EH (cell line): ENCODE measurements around the gene KCNH1.

Experiments used
- DNase-seq: peaks from one replicate; pipeline ENCODE4 v3.0.0-alpha.2; 2015; ENCODE audit warnings: low read depth

The KCNH1 gene

DNA sequence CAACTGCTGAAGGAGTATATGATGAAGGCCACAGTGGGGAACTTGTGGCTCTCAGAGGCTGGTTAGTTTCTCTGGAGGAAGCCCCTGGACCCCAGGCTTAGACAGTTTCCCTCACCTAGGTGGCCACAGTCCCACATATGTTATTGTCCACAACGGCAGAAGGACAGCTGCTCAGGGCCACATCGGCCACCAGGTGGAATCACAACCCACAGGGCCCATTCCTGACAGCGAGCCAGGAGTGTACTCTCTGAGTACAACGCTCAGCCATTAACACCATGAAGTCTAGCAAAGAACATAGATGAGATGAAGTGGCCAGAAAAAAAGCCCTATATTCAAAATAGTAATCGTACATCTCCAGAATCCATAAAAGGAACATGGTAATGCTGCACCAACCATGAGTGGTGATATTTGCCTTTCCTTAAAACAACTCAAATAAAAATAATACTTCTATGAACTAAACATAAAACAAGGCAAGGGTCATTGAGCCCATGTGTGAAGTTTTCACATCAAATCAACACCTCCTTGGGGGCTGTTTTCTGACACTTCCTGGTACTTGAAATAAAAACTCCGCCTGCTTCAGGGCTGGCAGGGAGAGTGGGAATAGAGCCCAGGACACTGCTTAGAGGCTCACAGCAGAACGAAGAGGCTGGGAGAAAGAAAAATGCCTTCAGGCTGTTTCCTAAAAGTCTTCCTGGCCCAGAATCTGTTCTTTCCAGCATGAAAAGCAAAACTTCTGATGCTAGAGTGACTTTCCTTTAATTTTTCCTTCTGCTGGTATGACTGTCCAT is 421.9 kb downstream of the KCNH1 start:
- no peak for DNase-seq

- peak; percentile 8 for DNase-seq
These were observed 424.2 kb downstream of the KCNH1 start for GRCh38 chr1:210709701-210710100.

DNA sequence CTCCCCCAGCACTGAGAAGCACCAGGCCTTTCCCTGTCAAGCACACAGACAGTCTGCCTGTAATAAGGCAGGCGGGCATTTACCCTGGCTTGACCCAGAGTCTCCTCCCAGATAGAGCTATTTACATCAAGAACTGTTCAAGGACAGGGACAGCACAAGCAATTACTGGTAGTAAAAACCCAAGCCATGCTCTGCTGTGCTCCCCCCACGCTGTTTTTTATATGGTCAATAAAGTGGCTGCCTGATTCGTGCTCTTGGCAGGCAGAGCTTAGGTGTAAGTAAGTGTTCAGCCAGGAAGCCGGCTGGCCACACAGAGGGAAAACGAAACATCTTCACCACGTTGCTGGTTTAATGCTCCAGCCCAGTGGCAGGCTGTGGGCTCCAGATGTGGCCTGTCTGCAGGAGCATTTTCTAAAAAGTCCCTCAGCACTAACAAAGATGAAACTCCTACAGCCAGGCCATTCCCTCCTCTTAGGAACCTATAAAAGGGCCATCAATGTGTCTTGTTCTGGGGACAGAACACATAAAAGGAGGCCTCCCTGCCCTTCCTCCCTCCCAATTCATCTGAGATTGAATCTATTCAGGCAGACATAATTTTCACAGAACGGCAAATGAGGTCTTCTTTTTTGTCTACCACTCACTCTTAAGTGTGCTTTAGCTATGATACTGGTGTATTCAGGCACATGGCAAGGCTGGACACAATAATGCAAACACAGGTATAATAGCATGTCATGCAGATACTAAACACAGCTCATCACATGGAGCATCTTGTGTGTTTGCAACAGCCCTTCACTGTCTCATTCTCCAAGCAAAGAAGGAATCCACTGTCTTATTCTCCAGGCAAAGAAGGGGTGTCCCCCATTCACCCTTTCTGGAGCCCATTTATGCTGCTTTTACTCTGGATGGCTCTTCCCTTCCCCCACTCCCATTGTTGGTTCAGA is 426.4 kb downstream of the KCNH1 start:
- peak; percentile 1 for DNase-seq

DNA sequence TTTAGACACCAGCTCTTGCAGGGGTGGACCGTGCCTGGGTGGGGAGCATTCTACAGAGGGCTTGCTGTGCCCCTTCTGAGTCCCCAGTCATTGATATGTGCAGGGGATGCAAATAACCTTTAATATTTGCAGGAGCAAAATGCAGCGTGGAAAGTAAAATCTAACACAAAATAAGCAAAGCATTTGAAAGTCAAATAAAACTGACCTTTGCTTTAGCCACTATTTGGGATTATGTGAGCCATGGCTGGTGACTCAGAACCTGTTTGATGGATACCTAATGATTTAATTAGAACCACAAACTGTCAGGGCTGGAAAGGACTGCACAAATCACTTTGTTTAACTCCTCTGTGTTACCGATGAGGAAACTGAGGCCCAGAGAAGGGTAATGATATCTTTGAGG is 427.7 kb downstream of the KCNH1 start:
- no peak for DNase-seq

DNA sequence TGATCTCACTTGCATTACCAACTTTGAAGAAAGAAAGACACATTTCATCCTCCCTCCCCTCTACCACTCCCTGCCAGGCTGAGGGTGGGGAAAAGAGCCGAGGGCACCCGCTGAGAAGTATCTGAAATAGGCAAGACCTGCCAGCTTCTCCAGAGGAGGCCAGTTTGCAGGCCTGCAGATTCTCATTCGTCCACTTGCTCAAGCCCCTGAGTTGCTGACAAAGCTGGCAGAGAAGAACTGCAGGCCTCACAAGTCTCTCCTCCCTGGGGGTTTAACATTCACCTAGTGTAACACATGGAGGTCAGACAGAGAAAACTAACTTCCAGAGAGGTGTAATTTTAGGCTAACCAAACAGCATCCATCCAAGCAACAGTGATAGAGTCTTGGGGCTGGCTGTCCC is 428.9 kb downstream of the KCNH1 start:
- DNase-seq = no peak

DNA sequence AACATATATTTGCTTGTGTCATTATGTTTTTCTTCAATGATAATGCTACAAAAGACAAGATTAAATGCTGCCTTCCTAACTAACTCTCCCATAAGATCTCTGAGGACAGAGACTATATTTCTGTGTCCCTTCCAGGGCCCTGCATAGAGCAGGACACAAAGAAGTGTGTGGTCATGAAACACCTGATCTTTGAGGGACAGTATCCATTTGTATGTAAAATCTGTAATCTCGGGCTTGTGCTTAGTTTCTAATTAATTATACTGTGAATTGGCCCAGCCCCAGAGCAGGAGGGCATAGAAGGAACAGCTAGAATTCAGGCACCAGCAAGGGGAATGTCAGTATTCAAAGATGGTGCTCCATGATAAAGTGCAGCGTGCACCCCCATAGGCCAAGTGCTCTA is 430.4 kb downstream of the KCNH1 start:
- no peak for DNase-seq

- no peak for DNase-seq
These were observed 431.4 kb downstream of the KCNH1 start for GRCh38 chr1:210702506-210702905.

- no peak for DNase-seq
These were observed 433.4 kb downstream of the KCNH1 start for GRCh38 chr1:210700511-210700910.

- no peak for DNase-seq
These were observed 433.9 kb downstream of the KCNH1 start for GRCh38 chr1:210700083-210700482.

DNA sequence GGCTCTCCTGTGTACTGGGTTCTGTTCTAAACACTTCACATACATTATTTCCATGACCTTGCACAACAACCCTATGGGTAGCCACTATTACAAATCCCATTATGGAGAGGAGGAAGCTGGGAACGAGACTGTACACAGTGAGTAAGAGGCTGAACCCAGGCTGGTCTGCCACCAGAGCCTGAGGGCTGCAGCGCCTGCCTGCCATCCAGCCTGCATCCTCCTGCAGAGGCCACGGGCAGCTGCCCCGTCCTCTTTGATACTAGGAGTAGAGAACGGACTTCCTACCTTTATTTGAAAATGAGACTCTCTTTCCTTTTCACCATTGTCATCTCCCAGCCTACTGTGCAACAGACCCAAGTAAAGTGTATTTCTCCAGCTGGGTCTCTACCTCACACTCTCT is 435.3 kb downstream of the KCNH1 start:
- DNase-seq = no peak

- DNase-seq = no peak
These were observed 436.8 kb downstream of the KCNH1 start for GRCh38 chr1:210697185-210697584.

DNA sequence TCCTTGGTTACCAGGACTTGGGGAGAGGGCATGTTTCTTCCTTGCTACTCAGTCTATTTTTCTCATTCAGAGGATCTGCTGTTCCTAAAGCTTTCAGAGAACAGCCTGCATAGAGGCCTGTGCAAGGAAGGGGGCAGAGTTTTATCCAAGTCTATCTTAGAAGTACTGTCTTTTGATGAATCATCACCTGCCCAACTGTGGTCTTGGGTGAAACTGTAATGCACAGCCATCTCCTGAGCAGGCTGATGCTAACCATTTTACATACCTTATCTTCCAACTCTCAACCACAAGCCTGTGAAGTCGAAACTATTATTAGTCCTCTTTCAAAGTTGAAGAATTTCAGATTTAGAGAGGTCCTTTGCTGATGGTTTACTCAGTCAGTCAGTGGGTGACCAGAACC is 437.2 kb downstream of the KCNH1 start:
- DNase-seq = peak; percentile 3

DNA sequence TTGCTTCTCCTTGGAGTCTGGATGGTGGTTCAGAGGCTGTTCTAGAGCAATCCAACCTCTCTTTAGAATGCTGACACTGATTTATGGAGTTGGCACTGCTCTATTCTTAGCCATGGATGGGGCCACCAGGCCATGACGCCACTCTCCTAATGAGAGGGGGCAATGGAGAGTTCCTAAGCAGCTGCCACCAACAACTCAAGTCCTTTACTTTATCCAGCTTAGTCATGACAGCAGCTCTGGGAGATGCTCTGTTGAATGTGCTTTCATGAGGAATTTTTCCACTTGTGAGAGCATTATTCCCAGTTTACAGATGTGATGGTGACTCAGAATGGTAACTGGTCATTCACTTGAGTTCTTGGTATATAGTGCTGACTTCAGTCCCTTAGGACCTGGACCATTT is 438.9 kb downstream of the KCNH1 start:
- DNase-seq = peak; percentile 11

DNA sequence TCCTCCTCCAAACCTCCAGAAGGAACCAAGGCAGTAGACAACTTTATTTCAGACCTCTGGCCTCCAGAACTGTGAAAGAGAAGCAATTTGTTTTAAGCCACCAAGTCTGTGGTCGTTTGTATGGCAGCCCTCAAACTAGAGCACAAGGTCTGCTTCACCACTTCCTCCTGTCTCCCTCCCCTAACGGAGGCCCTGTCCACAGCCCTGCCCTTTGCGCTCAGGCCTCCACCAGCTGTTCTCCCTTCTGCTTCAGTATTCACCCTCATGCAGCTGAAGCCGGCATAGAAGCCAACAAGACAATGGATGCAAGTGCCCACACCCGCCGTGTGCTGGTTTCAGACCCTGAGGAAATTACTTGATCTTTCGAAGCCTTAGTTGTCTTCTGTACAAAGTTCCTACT is 441.2 kb downstream of the KCNH1 start:
- no peak for DNase-seq

- DNase-seq = no peak
These were observed 442.8 kb downstream of the KCNH1 start for GRCh38 chr1:210691039-210691610.

DNA sequence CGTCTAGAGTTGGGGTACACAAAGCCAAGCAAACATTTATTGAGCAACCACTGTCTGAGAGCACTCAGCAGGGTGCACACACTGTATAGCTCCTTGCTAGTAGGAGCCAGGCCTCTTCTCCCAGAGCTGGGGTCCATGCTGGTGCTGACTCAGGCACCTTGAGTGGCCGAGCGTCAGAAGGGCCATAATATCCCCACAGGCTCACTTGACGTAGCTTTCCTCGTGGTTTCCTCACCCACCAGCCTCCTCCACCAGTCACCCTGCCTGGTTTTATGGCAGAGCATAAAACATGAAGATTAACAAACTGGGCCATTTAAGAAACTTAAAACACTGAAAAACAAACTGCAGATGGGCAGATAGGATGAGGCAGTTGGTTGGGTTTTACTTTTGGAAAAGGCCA is 443.7 kb downstream of the KCNH1 start:
- DNase-seq = no peak

- DNase-seq = no peak
These were observed 444.1 kb downstream of the KCNH1 start for GRCh38 chr1:210689826-210690225.

DNA sequence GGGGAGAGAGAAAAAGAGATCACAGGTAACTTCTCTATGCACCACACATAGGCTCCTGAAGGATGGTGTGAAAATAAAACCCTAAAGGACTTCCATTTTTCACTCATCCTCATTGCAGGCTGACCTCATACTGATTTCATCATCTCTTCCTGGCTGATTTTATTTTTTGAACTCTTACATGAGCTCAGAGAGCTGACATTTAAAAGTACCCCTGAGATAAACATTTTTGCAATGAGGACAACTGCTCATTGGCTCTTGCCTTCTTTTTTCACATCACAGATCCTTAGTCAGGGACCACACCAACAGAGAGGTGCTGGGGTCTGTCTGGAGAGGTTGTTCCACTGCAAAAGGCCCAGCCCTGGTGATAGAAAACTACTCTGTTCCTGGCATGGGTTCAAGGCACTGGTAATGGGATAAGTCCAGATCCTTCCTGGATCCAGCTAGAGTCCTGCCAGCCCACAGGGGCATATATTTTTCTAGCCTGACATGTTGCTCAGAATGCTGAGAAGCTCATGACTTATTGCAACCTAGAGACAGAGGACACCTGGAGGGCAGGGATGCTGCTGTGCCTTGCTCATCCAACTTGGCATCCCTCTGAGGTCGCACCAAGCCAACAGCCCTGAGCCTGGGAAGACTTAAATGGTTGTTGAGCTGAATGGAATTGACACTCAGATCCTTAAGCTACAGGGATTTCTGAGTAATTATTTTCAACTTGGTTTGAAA is 445.3 kb downstream of the KCNH1 start:
- peak; percentile 7 for DNase-seq

- peak; percentile 32 for DNase-seq
These were observed 446.2 kb downstream of the KCNH1 start for GRCh38 chr1:210687582-210688279.

GRCh38 chr1:210686841-210687240 is 447.1 kb downstream of the KCNH1 start:
- DNase-seq = no peak

GRCh38 chr1:210685295-210685650 is 448.7 kb downstream of the KCNH1 start:
- no peak for DNase-seq
